WTC11 (cell line): ENCODE measurements around the gene ARID2. TPM values are rescaled to one million over a fixed set of nuclear protein-coding genes. Genes with fewer than 3 reads are reported as not detected.

Experiments used
- ATAC-seq: fragments of 200-7000 bp; cut with Tn5 transposase; 2 replicates; pipeline ENCODE4 v1.10.0; 2021; ENCODE audit warnings: mild to moderate bottlenecking, moderate library complexity
- CTCF ChIA-PET: fragments of 300-600 bp; sonication (Branson Sonifier 250); formaldehyde crosslinking; loops from one replicate; lab custom pipeline; 2021; ENCODE audit warnings: antibody characterized with exemption; lab: Charles Lee
- POLR2A ChIA-PET: fragments of 350-600 bp; sonication (Branson Sonifier 250); formaldehyde crosslinking; loops from one replicate; lab custom pipeline; 2021; ENCODE audit warnings: antibody characterized with exemption; lab: Charles Lee
- DNase-seq: peaks from one replicate; pipeline ENCODE4 v3.0.0; 2021; ENCODE audit warnings: low spot score
- H3K27ac Mint-ChIP-seq: 2 replicates; pipeline ENCODE4 v1.8.0; 2021; ENCODE audit warnings: mixed read lengths
- H3K27me3 Mint-ChIP-seq: 2 replicates; pipeline ENCODE4 v1.8.0; 2021; ENCODE audit warnings: low read depth, mild to moderate bottlenecking, moderate library complexity, mixed read lengths
- H3K36me3 Mint-ChIP-seq: 2 replicates; pipeline ENCODE4 v1.8.0; 2021; ENCODE audit warnings: mixed read lengths
- H3K4me1 Mint-ChIP-seq: 2 replicates; pipeline ENCODE4 v1.8.0; 2022; ENCODE audit warnings: mixed read lengths
- H3K4me3 Mint-ChIP-seq: 2 replicates; pipeline ENCODE4 v1.8.0; 2021; ENCODE audit warnings: mild to moderate bottlenecking, moderate library complexity, mixed read lengths
- H3K9me3 Mint-ChIP-seq: 2 replicates; pipeline ENCODE4 v1.8.0; 2021; ENCODE audit warnings: mixed read lengths
- ATF1 ChIP-seq: sonication (generic); formaldehyde crosslinking; IDR thresholded peaks from 2 replicates; pipeline ENCODE4 v1.8.1; 2023; ENCODE audit warnings: mild to moderate bottlenecking, moderate library complexity, missing genetic modification reagents
- CBFB ChIP-seq: sonication (generic); formaldehyde crosslinking; IDR thresholded peaks from 2 replicates; pipeline ENCODE4 v1.8.1; 2022; ENCODE audit warnings: mild to moderate bottlenecking, low read depth, missing genetic modification reagents
- CREM ChIP-seq: sonication (generic); formaldehyde crosslinking; IDR thresholded peaks from 2 replicates; pipeline ENCODE4 v1.8.1; 2022; ENCODE audit warnings: mild to moderate bottlenecking, missing genetic modification reagents, moderate library complexity
- E2F5 ChIP-seq: sonication (generic); formaldehyde crosslinking; IDR thresholded peaks from 2 replicates; pipeline ENCODE4 v1.8.1; 2022; ENCODE audit warnings: mild to moderate bottlenecking, moderate library complexity, missing genetic modification reagents
- FOXP1 ChIP-seq: sonication (generic); formaldehyde crosslinking; IDR thresholded peaks from 2 replicates; pipeline ENCODE4 v1.8.0; 2022; ENCODE audit warnings: missing genetic modification reagents, mild to moderate bottlenecking, moderate library complexity, borderline replicate concordance
- JAZF1 ChIP-seq: fragments of 250-450 bp; sonication (Bioruptor Pico); IDR thresholded peaks from 2 replicates; pipeline ENCODE4 v1.9.0; 2021; ENCODE audit warnings: moderate library complexity, mild to moderate bottlenecking, inconsistent platforms
- MAX ChIP-seq: sonication (generic); formaldehyde crosslinking; IDR thresholded peaks from 2 replicates; pipeline ENCODE4 v1.8.0; 2022; ENCODE audit warnings: mild to moderate bottlenecking, missing genetic modification reagents
- MLX ChIP-seq: sonication (generic); formaldehyde crosslinking; IDR thresholded peaks from 2 replicates; pipeline ENCODE4 v1.8.1; 2023; ENCODE audit warnings: mild to moderate bottlenecking, missing genetic modification reagents, moderate library complexity
- MYBL2 ChIP-seq: sonication (generic); formaldehyde crosslinking; IDR thresholded peaks from 2 replicates; pipeline ENCODE4 v1.8.1; 2023; ENCODE audit warnings: mild to moderate bottlenecking, moderate library complexity, missing genetic modification reagents
- NFYB ChIP-seq: sonication (generic); formaldehyde crosslinking; conservative IDR thresholded peaks from 2 replicates; pipeline ENCODE4 v1.8.0; 2022; ENCODE audit warnings: low read depth, missing genetic modification reagents
- PREB ChIP-seq: sonication (generic); formaldehyde crosslinking; IDR thresholded peaks from 2 replicates; pipeline ENCODE4 v1.8.1; 2022; ENCODE audit warnings: mild to moderate bottlenecking, missing genetic modification reagents, moderate library complexity, borderline replicate concordance
- PRRX2 ChIP-seq: fragments of 250-450 bp; sonication (Bioruptor Pico); IDR thresholded peaks from 2 replicates; pipeline ENCODE4 v1.8.0; 2021; ENCODE audit warnings: mild to moderate bottlenecking
- RORB ChIP-seq: fragments of 250-450 bp; sonication (Bioruptor Pico); IDR thresholded peaks from 2 replicates; pipeline ENCODE4 v1.9.0; 2021; ENCODE audit warnings: mild to moderate bottlenecking
- SP1 ChIP-seq: sonication (generic); formaldehyde crosslinking; conservative IDR thresholded peaks from 2 replicates; pipeline ENCODE4 v1.8.1; 2022; ENCODE audit warnings: missing genetic modification reagents
- TP53 ChIP-seq: sonication (generic); formaldehyde crosslinking; IDR thresholded peaks from 2 replicates; pipeline ENCODE4 v1.8.1; 2023; ENCODE audit warnings: mild to moderate bottlenecking, missing genetic modification reagents
- ZNF219 ChIP-seq: sonication (generic); formaldehyde crosslinking; IDR thresholded peaks from 2 replicates; pipeline ENCODE4 v1.8.0; 2023; ENCODE audit warnings: missing genetic modification reagents, mild to moderate bottlenecking, borderline replicate concordance
- ZNF396 ChIP-seq: fragments of 250-450 bp; sonication (Bioruptor Pico); IDR thresholded peaks from 2 replicates; pipeline ENCODE4 v1.8.0; 2021; ENCODE audit warnings: mild to moderate bottlenecking, moderate library complexity, borderline replicate concordance
- total RNA-seq: library from RNA; stranded (reverse); gene quantifications from 3 replicates; pipeline ENCODE4 v1.2.3, GENCODE V29; 2021
- TF ChIP-seq, protein P1 (sequence below): sonication (generic); formaldehyde crosslinking; IDR thresholded peaks from 2 replicates; pipeline ENCODE4 v1.8.0; 2022; ENCODE audit warnings: mild to moderate bottlenecking, missing genetic modification reagents
- TF ChIP-seq, protein P2 (sequence below): sonication (generic); formaldehyde crosslinking; IDR thresholded peaks from 2 replicates; pipeline ENCODE4 v1.8.1; 2023; ENCODE audit warnings: mild to moderate bottlenecking, moderate library complexity, missing genetic modification reagents
- TF ChIP-seq, protein P3 (sequence below): sonication (generic); formaldehyde crosslinking; IDR thresholded peaks from 2 replicates; pipeline ENCODE4 v1.8.1; 2023; ENCODE audit warnings: mild to moderate bottlenecking, missing genetic modification reagents, moderate library complexity

Gene ARID2
- total RNA-seq, 1 experiment from 2014 or later: 33.9 TPM

DNA sequence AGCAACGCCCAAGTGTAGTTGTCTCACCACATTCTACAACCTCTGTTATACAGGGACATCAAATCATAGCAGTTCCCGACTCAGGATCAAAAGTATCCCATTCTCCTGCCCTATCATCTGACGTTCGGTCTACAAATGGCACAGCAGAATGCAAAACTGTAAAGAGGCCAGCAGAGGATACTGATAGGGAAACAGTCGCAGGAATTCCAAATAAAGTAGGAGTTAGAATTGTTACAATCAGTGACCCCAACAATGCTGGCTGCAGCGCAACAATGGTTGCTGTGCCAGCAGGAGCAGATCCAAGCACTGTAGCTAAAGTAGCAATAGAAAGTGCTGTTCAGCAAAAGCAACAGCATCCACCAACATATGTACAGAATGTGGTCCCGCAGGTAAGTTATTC lies 123.0 kb downstream of the ARID2 start:
- no peaks in the 10 kb centered on the region for H3K4me1 Mint-ChIP-seq
- H3K36me3 Mint-ChIP-seq: peaks cover 48% of the 10 kb centered on the region
- H3K4me3 Mint-ChIP-seq: no peak overlapping the region
- H3K27me3 Mint-ChIP-seq: no peaks in the 10 kb centered on the region
- no peaks in the 10 kb centered on the region for H3K9me3 Mint-ChIP-seq
- ChIA-PET CTCF (no interaction called here), POLR2A (no interaction called here)
- no peak for DNase-seq
- TF ChIP-seq MYBL2 (CRISPR knock-in tag) (no peak), MAX (no peak)
- ATAC-seq: no peak
- H3K27ac Mint-ChIP-seq: no peak overlapping the region

- DNase-seq (no peak), ATAC-seq (no peak)
- no peak overlapping the region for H3K27ac Mint-ChIP-seq
- H3K4me3 Mint-ChIP-seq: no peak overlapping the region
- H3K27me3 Mint-ChIP-seq: no peaks in the 10 kb centered on the region
- ChIA-PET POLR2A (no interaction called here), CTCF (no interaction called here)
- no peaks in the 10 kb centered on the region for H3K4me1 Mint-ChIP-seq
- peaks cover 42% of the 10 kb centered on the region for H3K36me3 Mint-ChIP-seq
- H3K9me3 Mint-ChIP-seq: no peaks in the 10 kb centered on the region
- TF ChIP-seq PREB (CRISPR knock-in tag) (no peak), CBFB (CRISPR knock-in tag) (no peak), E2F5 (CRISPR knock-in tag) (no peak), PRRX2 (CRISPR knock-in tag) (no peak), MLX (CRISPR knock-in tag) (no peak), FOXP1 (CRISPR knock-in tag) (no peak), JAZF1 (no peak), ZNF219 (no peak), CREM (CRISPR knock-in tag) (no peak), SP1 (CRISPR knock-in tag) (no peak)
- TF ChIP-seq, protein P1, sequence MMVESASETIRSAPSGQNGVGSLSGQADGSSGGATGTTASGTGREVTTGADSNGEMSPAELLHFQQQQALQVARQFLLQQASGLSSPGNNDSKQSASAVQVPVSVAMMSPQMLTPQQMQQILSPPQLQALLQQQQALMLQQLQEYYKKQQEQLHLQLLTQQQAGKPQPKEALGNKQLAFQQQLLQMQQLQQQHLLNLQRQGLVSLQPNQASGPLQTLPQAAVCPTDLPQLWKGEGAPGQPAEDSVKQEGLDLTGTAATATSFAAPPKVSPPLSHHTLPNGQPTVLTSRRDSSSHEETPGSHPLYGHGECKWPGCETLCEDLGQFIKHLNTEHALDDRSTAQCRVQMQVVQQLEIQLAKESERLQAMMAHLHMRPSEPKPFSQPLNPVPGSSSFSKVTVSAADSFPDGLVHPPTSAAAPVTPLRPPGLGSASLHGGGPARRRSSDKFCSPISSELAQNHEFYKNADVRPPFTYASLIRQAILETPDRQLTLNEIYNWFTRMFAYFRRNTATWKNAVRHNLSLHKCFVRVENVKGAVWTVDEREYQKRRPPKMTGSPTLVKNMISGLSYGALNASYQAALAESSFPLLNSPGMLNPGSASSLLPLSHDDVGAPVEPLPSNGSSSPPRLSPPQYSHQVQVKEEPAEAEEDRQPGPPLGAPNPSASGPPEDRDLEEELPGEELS: no peak
- TF ChIP-seq, protein P2, sequence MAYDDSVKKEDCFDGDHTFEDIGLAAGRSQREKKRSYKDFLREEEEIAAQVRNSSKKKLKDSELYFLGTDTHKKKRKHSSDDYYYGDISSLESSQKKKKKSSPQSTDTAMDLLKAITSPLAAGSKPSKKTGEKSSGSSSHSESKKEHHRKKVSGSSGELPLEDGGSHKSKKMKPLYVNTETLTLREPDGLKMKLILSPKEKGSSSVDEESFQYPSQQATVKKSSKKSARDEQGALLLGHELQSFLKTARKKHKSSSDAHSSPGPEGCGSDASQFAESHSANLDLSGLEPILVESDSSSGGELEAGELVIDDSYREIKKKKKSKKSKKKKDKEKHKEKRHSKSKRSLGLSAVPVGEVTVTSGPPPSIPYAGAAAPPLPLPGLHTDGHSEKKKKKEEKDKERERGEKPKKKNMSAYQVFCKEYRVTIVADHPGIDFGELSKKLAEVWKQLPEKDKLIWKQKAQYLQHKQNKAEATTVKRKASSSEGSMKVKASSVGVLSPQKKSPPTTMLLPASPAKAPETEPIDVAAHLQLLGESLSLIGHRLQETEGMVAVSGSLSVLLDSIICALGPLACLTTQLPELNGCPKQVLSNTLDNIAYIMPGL (CRISPR knock-in tag): no peak
- TF ChIP-seq, protein P3, sequence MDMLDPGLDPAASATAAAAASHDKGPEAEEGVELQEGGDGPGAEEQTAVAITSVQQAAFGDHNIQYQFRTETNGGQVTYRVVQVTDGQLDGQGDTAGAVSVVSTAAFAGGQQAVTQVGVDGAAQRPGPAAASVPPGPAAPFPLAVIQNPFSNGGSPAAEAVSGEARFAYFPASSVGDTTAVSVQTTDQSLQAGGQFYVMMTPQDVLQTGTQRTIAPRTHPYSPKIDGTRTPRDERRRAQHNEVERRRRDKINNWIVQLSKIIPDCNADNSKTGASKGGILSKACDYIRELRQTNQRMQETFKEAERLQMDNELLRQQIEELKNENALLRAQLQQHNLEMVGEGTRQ: no peak
Measured at GRCh38 chr12:45853550-45853949, 124.0 kb downstream of the ARID2 start.

- POLR2A ChIA-PET: no interaction called here
- DNase-seq: no peak
- no peak for TF ChIP-seq RORB (CRISPR knock-in tag)
- no peak for TF ChIP-seq MLX (CRISPR knock-in tag)
- TF ChIP-seq, protein P2 (CRISPR knock-in tag): no peak
- no peak for TF ChIP-seq TP53 (CRISPR knock-in tag)
- TF ChIP-seq NFYB (CRISPR knock-in tag): no peak
- TF ChIP-seq ATF1: no peak
- TF ChIP-seq, protein P1: no peak
- no peak for TF ChIP-seq ZNF396 (CRISPR knock-in tag)
Measured at GRCh38 chr12:45863332-45863731, 133.8 kb downstream of the ARID2 start.

More at GRCh38 chr12:45863332-45863731, 133.8 kb downstream of the ARID2 start:
- Mint-ChIP-seq H3K27me3 (no peaks in the 10 kb centered on the region), H3K9me3 (no peaks in the 10 kb centered on the region), H3K4me3 (no peak overlapping the region), H3K36me3 (peaks cover 15% of the 10 kb centered on the region), H3K4me1 (no peaks in the 10 kb centered on the region), H3K27ac (no peak overlapping the region)
- CTCF ChIA-PET: interaction anchor here (1.1 kb wide), 1 partner anchor 30 kb away, joined by 5 read pairs; no protein-coding TSS in a partner anchor
- ATAC-seq: no peak
